GM12872 (cell line): ENCODE data around the gene CABLES2.

Experiments used
- CTCF ChIP-seq: IDR thresholded peaks from 3 replicates; pipeline ENCODE4 v1.5.1; 2011; ENCODE audit warnings: low read depth, mild to moderate bottlenecking, low read length, moderate library complexity; ENCODE audit not compliant: insufficient read depth

The CABLES2 gene

DNA sequence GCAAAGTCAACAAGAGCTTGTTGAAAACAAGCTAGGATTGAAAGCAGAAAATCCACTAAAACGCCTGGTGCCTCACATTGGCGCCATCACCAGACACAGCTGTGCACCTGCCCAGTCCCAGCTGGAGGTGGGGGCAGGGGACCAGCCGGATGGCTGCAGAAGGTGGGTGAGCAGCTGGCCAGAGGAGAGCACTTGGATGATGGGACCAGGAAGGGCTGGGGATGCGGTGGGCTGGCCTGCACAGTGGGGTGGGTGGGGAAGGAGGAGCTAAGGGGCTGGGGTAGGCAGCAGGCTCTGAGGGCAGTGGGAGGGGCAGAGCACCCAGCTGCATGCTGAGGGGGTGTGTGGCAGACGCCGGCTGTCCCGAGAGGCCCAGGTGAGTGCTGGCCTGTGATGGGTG lies 7.1 kb downstream of the CABLES2 start:
- TF ChIP-seq CTCF: no peak

DNA sequence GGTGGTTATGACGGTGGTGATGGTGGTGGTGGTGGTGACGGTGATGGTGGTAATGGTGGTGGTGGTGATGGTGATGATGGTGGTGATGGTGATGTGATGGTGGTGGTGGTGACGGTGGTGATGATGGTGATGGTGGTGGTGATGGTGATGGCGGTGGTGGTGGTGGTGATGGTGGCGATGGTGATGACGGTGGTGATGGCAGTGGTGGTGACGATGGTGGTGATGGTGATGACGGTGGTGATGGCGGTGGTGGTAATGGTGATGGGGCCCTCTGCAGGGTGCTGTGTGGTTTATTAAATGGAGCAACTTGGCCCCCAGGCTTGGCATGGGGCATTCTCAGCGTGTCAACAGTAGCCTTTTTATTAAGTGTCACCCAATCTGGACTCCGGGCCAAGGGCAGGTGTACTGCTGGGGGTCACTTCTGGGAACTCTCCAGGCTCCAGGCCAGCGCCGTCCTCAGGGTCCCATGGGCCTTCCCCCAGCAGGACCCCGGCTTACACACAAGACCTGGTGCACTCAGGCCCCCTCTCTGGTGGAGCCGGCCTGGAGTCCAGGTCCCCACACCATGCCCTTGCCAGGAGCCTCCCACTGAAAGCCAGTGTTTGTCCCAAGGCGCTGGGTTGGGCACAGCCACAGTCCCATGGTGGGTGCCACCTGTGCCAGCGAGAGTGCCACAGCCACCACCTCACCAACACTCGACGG lies 8.8 kb downstream of the CABLES2 start:
- no peak for TF ChIP-seq CTCF

GRCh38 chr20:62396367-62397239 lies 10.5 kb downstream of the CABLES2 start:
- TF ChIP-seq CTCF: no peak

GRCh38 chr20:62395311-62396242 lies 11.5 kb downstream of the CABLES2 start:
- TF ChIP-seq CTCF: peak; percentile 11; the same call in 1 of the 3 replicates

DNA sequence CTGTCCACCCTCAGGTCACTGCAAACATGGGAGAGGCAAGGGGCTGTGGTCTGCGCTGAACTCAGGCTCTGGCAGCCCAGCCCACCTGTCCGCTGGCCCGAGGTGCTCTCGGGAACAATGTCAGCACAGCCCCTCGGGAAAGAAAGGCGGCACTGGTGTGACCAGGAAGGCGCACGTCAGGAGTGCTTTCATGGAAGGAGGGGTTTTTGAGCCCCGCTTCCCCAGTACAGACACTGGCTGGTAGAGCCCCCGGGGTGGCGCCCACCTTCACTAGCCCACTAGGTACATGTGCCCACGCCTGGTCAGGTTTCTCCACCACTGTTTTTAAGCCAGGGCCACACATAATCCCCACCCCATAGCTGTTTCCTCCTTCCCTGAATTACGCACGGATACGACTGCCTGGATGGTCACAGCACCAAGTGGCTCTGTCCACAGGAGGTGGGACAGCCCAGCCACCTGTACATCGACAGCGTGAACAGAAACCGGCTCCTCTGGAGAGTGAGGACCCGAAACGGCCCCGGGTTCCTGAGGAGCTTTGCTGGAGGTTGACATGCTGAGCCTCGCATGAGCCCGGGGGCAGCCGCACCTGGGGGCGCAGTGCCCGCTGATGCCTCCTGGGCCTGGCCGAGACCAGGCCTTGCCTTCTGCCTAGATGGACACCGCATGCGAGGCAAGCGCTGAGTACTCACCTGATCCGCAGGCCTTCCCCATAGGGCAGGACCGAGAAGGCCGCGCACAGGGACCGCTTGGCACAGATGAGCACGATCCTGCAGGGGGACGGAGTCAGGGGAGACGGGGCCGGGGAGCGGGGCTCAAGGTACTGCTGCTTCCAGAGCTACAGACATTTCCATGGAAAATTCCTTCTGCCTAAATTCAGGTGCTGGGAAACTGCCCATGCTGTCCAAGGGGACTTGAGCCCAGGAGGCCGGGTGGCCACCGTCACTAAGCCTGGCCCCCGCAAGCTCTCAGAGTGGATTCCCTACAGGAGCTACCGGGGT lies 12.5 kb downstream of the CABLES2 start:
- TF ChIP-seq CTCF: no peak

- no peak for TF ChIP-seq CTCF
Observed at GRCh38 chr20:62393830-62394229, 13.3 kb downstream of the CABLES2 start.
